GM19438 (cell line): ENCODE data around the gene UGT3A2.

Source experiments
- ATAC-seq: cut with Tn5 transposase; IDR thresholded peaks from one replicate; pipeline ENCODE4 v1.9.1; 2021; ENCODE audit warnings: low read depth; ENCODE audit not compliant: unreplicated experiment

The UGT3A2 gene

GRCh38 chr5:36066540-36067210 is at the start of gene UGT3A2:
Gene UGT3A2 (minus strand): TSS chr5:36066882. CDS start chr5:36066789, 93 bp downstream.
- ATAC-seq: no peak

- no peak for ATAC-seq
Observed at GRCh38 chr5:36111238-36111637, 44.6 kb upstream of the UGT3A2 start.

- ATAC-seq: no peak
Observed at GRCh38 chr5:36108758-36109460, 42.2 kb upstream of the UGT3A2 start.

- ATAC-seq: no peak
Observed at GRCh38 chr5:36105819-36106218, 39.1 kb upstream of the UGT3A2 start.

GRCh38 chr5:36099748-36100147 is 33.1 kb upstream of the UGT3A2 start:
- ATAC-seq: no peak

GRCh38 chr5:36096486-36096885 is 29.8 kb upstream of the UGT3A2 start:
- no peak for ATAC-seq

GRCh38 chr5:36089989-36090388 is 23.3 kb upstream of the UGT3A2 start:
- ATAC-seq: no peak

GRCh38 chr5:36079200-36079781 is 12.6 kb upstream of the UGT3A2 start:
- ATAC-seq: peak; percentile 94

- no peak for ATAC-seq
Observed at GRCh38 chr5:36078430-36078829, 11.7 kb upstream of the UGT3A2 start.

GRCh38 chr5:36073595-36074216 is 7.0 kb upstream of the UGT3A2 start:
- ATAC-seq: peak; percentile 83

GRCh38 chr5:36070687-36071571 is 4.2 kb upstream of the UGT3A2 start:
- no peak for ATAC-seq

GRCh38 chr5:36068751-36069281 is 2.1 kb upstream of the UGT3A2 start:
- no peak for ATAC-seq

- ATAC-seq: no peak
Observed at GRCh38 chr5:36066001-36066539, 612 bp downstream of the UGT3A2 start.

- ATAC-seq: no peak
Observed at GRCh38 chr5:36060420-36060887, 6.2 kb downstream of the UGT3A2 start.

- ATAC-seq: no peak
Observed at GRCh38 chr5:36059571-36060419, 6.9 kb downstream of the UGT3A2 start.

GRCh38 chr5:36058776-36059175 is 7.9 kb downstream of the UGT3A2 start:
- no peak for ATAC-seq

GRCh38 chr5:36057386-36057785 is 9.3 kb downstream of the UGT3A2 start:
- no peak for ATAC-seq

GRCh38 chr5:36056422-36056821 is 10.3 kb downstream of the UGT3A2 start:
- no peak for ATAC-seq

GRCh38 chr5:36055984-36056383 is 10.7 kb downstream of the UGT3A2 start:
- no peak for ATAC-seq
